Measurements from ENCODE around the gene KIAA1210.

Gene KIAA1210

DNA sequence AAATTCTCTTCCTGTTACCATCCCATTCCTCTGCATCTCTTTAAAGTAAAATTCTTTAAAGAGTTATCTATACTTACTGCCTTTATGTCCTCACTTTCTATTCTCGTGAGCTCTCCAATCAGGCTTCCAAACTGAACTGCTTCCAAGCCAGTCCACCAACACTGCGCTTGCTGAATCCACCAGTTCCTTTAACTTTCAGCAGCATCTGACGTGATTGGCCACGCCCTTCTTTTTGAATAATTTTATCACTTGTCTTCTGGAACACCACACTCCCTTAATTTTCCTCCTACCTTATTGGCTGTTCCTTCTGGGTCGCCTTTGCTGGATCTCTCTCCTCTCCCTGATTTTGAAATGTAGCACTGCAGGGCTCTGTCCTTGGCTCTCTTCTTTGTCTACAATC lies at the start of gene KIAA1210:
Gene KIAA1210, minus strand, starts transcription at position 163 of the 400 bp plus-strand sequence. CDS start 4,170 bp downstream, outside the sequence.
- DNase-seq (ENCODE audit: low read depth) = no peak

GRCh38 chrX:119177278-119177677 lies 49.7 kb upstream of the KIAA1210 start:
- DNase-seq (ENCODE audit: low read depth) = no peak

DNA sequence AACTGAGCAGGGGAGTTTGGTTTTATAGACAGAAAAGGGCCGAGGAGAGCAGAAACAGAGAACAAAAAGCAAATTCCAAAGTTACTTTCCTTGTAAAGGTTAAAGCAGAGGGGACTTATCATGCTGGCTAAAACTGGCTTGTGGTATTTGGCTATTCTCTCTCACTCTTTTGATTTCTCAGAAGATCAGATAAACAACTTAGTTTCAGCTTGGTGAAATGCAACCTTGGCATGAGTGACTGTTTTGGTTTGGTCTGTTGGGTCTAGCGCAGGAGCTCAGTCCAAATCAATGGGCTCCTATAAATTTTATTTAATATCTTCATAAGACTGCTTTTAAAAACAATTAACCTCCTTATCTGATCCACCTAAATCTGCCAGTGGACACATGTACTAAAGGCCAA lies 47.3 kb upstream of the KIAA1210 start:
- DNase-seq (ENCODE audit: low read depth) = no peak

GRCh38 chrX:119168104-119168503 lies 40.5 kb upstream of the KIAA1210 start:
- DNase-seq (ENCODE audit: low read depth) = no peak

DNA sequence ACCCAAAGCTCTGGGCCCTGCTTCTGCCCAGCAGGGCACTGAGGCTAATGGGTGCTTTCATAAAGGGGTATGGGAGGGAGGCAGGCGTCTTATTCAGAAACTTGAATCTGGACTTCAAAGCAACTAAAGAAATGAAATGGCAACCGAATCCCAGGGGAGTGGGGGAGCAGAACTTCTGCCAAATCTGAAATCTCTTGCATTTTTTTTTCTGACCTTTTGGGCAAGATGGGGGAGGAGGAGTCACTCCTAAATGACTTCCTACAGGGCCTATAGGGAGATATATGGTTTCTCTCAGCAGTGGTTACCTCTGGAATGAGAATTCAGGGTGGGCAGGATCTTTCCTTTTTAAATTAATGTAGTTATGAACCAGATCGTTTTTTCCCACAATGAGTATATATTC lies 30.6 kb upstream of the KIAA1210 start:
- no peak for DNase-seq (ENCODE audit: low read depth)

DNA sequence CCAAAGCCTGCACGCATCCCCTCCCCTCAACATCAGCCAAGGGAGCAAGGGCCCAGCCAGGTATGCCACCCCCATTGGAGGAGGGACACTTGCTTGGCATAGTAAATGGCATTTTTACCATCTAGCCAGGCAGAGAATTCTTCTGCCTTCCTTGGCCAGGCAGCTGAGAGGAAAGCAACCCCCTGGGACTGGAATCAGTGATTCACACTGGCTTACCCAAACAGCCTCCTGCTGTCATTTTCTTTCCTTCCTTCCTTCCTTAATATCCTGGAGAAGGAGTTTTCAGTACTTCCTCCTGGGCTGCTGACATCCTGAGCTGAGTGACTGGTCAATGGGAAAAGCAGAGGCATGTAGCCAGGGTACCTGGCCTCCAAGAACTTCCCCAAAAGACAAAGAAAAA lies 28.6 kb upstream of the KIAA1210 start:
- DNase-seq (ENCODE audit: low read depth) = no peak

GRCh38 chrX:119155416-119156035 lies 27.9 kb upstream of the KIAA1210 start:
- DNase-seq (ENCODE audit: low read depth) = no peak

- no peak for DNase-seq (ENCODE audit: low read depth)
Observed at GRCh38 chrX:119151051-119151380, 23.4 kb upstream of the KIAA1210 start.

DNA sequence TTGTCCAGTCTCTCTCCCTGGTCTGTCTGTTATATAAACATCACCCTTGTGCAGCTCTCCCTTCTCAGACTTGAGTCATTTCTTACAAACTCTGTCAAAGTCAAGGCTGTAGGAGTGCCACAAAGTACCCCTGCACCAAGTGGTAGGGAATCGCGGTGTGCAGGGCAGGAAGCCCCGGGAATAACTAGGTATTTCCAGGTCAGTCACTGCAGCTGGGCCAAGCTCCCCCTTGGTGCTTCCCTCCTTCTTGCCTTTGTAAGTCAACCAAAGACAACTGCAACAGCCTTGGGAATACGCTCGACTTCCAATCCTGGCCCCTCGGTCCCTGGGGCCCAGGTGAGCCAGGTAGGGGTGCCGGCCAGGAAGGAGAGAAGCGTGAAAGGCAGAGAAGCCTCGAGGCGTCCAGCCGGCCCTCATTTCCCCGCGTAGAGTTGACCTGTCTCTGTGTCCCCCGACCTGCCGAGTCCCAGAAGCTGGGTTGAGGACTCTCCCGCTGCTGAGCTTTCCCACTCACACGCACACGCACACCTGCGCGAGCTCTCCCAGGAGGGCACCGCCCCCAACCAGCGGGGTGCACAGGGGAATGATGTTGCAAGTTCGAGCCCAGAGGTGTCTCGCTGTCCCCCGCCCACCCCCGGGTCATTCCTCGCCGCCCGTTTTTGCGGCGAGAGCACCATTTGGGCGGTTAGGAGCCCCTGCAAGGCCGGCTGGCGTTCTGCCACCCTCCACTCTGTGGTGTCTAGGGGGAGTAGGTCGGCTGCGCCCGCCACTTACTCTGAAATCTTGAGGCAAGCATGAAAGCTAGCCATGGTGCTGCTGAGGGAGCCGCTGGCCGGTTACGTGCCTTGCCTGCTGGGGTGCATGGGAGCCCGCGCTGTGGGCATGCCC lies 22.8 kb upstream of the KIAA1210 start:
- DNase-seq (ENCODE audit: low read depth) = no peak

- DNase-seq (ENCODE audit: low read depth) = no peak
Observed at GRCh38 chrX:119147486-119147885, 19.9 kb upstream of the KIAA1210 start.

- DNase-seq (ENCODE audit: low read depth) = no peak
Observed at GRCh38 chrX:119145241-119145653, 17.6 kb upstream of the KIAA1210 start.

DNA sequence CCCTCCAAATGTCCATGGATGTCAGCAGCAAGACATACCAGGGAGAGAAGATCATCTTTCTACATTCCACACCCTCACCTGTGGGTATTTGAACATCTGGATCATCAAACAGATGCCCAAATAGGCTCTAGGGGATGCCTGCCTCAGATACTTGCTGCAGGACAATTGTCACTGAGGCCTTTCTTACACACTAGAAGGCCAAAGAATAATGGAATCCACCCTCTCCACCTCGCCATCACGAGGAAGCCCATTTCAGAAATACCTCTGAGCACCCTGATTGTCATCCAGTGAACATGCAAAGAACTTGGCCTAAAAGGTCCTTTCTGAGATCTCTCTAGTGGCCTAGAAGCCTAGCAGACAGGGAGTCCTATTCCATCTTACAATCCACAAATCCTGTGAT lies 6.9 kb upstream of the KIAA1210 start:
- DNase-seq (ENCODE audit: low read depth) = no peak

DNA sequence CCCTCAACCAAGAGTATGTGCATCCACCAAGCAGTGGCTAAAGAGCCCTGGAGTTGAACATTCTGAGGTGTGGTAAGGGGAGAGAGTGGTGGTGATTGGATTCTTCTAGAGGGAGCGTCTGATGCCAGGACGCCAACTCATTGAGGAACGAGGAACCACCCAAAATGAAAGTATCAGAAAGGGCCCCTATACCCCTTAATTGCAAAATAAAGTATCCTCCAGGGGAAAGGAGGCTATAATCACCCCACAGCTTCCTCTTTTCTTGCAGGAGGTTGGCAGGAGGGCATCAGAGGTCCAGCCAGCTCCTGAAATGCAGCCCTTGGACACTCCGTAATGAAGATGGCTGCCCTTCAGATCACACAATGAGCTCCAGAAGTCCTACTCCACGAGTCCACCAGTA lies 5.3 kb upstream of the KIAA1210 start:
- DNase-seq (ENCODE audit: low read depth) = no peak

- no peak for DNase-seq (ENCODE audit: low read depth)
Observed at GRCh38 chrX:119132316-119132715, 4.7 kb upstream of the KIAA1210 start.

- no peak for DNase-seq (ENCODE audit: low read depth)
Observed at GRCh38 chrX:119130911-119131310, 3.3 kb upstream of the KIAA1210 start.

- no peak for DNase-seq (ENCODE audit: low read depth)
Observed at GRCh38 chrX:119121341-119121740, 6.3 kb downstream of the KIAA1210 start.

DNA sequence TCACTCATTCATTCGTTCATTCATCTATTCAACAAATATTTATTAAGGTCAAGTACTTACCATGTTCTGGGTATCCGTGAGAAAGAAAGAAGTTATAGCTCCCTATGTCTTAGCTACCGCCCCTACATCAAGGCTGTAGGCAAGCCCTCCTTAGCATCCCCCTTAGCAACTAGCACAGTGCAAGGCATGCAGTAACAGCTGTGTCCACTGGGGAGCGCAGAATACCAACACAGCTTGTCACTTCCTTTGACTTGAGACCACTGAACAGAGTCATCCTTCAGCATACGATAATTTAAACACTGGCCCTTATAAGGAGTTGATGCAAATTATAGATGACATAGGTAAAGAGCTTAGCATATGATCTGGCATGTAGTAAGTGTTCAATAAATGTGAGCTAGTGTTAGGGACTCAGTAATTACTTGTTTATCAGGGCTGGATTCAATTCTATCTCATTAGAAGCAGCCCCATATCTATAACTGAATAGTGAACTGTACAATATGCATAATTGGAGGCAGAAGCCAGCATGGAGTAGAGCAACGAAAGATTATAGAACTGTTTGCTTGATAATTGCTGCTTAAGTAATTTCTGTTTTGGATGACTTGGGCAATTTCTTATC lies 8.7 kb downstream of the KIAA1210 start:
- peak; percentile 16 for DNase-seq (ENCODE audit: low read depth)

DNA sequence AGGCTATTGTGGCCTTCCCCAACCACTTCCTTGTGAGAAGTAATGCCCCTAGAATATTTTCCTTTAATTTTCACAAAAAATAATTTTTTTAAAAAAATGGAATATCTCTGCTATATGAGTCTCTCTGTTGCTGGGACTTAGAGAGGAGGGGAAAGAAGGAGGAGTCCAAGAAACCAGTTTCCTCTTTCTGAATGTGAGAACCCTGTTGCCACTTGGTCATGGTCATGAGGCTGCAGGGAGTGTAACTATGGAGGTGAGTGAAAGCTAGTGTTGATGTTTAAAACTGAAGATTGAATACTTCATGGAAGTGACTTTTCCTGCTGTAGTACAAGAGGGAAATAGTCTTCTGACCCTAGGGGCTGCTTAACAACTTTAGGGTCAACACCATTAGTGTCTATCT lies 20.4 kb downstream of the KIAA1210 start:
- DNase-seq (ENCODE audit: low read depth) = no peak

GRCh38 chrX:119105826-119106225 lies 21.8 kb downstream of the KIAA1210 start:
- no peak for DNase-seq (ENCODE audit: low read depth)

DNA sequence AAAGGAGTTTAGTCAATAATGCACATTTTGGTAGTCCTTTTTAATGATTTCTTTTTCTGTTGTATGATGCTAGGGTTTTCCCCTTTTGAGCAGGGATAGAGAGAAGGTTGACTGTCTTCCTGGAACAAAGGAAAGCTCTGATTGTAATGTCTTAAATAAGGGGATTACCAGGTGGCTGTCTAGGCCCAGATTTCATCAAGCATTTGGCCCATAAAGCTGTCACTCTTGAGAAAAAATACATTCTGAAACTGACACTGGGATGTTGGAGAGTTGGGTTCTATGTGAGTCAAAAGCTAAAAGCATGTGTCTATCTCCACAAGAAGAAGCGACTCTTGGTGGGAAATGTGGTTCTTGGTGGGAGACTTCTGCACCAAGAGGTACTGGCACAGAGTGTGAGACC lies 26.4 kb downstream of the KIAA1210 start:
- DNase-seq (ENCODE audit: low read depth) = no peak

- no peak for DNase-seq (ENCODE audit: low read depth)
Observed at GRCh38 chrX:119095936-119096335, 31.7 kb downstream of the KIAA1210 start.

DNA sequence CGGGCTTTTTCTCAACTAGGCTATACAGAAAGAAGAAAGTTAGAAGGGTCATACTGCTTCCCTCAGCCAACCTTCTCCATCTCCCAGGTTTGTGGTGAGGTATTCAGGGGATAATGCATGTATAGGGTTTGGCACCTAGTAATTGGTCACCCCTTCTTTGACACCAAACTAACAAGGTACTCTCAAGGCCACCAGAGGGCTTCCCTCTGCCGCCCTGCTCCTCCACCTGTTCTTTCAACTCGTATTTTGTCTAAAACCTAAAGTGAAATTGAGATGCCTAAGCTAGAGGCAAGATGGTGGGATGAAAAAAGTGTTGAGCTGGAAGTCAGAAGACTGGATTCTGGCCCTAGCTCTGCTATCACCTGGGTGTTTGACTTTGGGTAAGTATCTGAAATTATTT lies 32.8 kb downstream of the KIAA1210 start:
- DNase-seq (ENCODE audit: low read depth) = no peak
